Measurements from ENCODE around the gene PPP2R2D.
"Not testable (repeated sequence)": the region's sequence is repeated elsewhere in the genome, so short reads cannot be mapped to it uniquely, and the experiment has no call there.

Gene PPP2R2D

GRCh38 chr10:131916767-131917160, 16.0 kb downstream of the PPP2R2D start:
- Mint-ChIP-seq H3K36me3 (peaks cover 22 to 67% of the 10 kb centered on the region in 2 donors), H3K4me1 (peaks cover 55 to 76% of the 10 kb centered on the region in 2 donors), H3K27ac (peak overlapping the region; percentile 33), H3K9me3 (peaks cover 3 to 12% of the 10 kb centered on the region in 2 donors)
- not testable (repeated sequence) for ATAC-seq (replicated peaks); H3K27me3 Mint-ChIP-seq; H3K4me3 Mint-ChIP-seq; DNase-seq

- ATAC-seq (replicated peaks); DNase-seq; H3K27me3 Mint-ChIP-seq; H3K4me3 Mint-ChIP-seq: not testable (repeated sequence)
- H3K4me1 Mint-ChIP-seq = peaks cover 55 to 78% of the 10 kb centered on the region in 2 donors
- H3K9me3 Mint-ChIP-seq = peaks cover 3 to 12% of the 10 kb centered on the region in 2 donors
- peaks cover 17 to 61% of the 10 kb centered on the region in 2 donors for H3K36me3 Mint-ChIP-seq
- H3K27ac Mint-ChIP-seq = peak overlapping the region; percentile 81
Measured at GRCh38 chr10:131917496-131917895, 16.7 kb downstream of the PPP2R2D start.

GRCh38 chr10:131919461-131919860, 18.7 kb downstream of the PPP2R2D start:
- not testable (repeated sequence) for ATAC-seq (replicated peaks); H3K27me3 Mint-ChIP-seq; DNase-seq; H3K4me3 Mint-ChIP-seq
- peaks cover 16 to 54% of the 10 kb centered on the region in 2 donors for H3K36me3 Mint-ChIP-seq
- H3K4me1 Mint-ChIP-seq = peaks cover 49 to 69% of the 10 kb centered on the region in 2 donors
- H3K27ac Mint-ChIP-seq = peak overlapping the region; percentile 92
- H3K9me3 Mint-ChIP-seq = peaks cover 5 to 17% of the 10 kb centered on the region in 2 donors

- peaks cover 7 to 17% of the 10 kb centered on the region in 2 donors for H3K9me3 Mint-ChIP-seq
- ATAC-seq (replicated peaks) (no peak), DNase-seq (no peak)
- H3K27ac Mint-ChIP-seq = peak overlapping the region; percentile 92
- peaks cover 51 to 71% of the 10 kb centered on the region in 2 donors for H3K4me1 Mint-ChIP-seq
- no peaks in the 10 kb centered on the region for H3K27me3 Mint-ChIP-seq
- no peak overlapping the region for H3K4me3 Mint-ChIP-seq
- H3K36me3 Mint-ChIP-seq = peaks cover 20 to 57% of the 10 kb centered on the region in 2 donors
Measured at GRCh38 chr10:131920151-131920550, 19.3 kb downstream of the PPP2R2D start.

GRCh38 chr10:131920693-131921092, 19.9 kb downstream of the PPP2R2D start:
- Mint-ChIP-seq H3K4me3 (no peak overlapping the region), H3K4me1 (peaks cover 51 to 69% of the 10 kb centered on the region in 2 donors), H3K36me3 (peaks cover 21 to 59% of the 10 kb centered on the region in 2 donors), H3K9me3 (peaks cover 8 to 17% of the 10 kb centered on the region in 2 donors), H3K27me3 (no peaks in the 10 kb centered on the region), H3K27ac (peak overlapping the region; percentile 92)
- peak in 1 of 2 donors; percentile 7 for ATAC-seq (replicated peaks)
- DNase-seq = no peak

- H3K36me3 Mint-ChIP-seq = peaks cover 21 to 61% of the 10 kb centered on the region in 2 donors
- ATAC-seq (replicated peaks) = peak; percentile 84 to 97
- no peaks in the 10 kb centered on the region for H3K27me3 Mint-ChIP-seq
- peaks cover 51 to 64% of the 10 kb centered on the region in 2 donors for H3K4me1 Mint-ChIP-seq
- peak overlapping the region; percentile 11 to 28 for H3K4me3 Mint-ChIP-seq
- H3K27ac Mint-ChIP-seq = peak overlapping the region; percentile 92
- peak; percentile 47 for DNase-seq
- peaks cover 8 to 17% of the 10 kb centered on the region in 2 donors for H3K9me3 Mint-ChIP-seq
Measured at GRCh38 chr10:131921184-131921583, 20.4 kb downstream of the PPP2R2D start.

- no peak overlapping the region for H3K4me3 Mint-ChIP-seq
Measured at GRCh38 chr10:131923038-131923756, 22.4 kb downstream of the PPP2R2D start.

GRCh38 chr10:131925011-131925649, 24.3 kb downstream of the PPP2R2D start:
- Mint-ChIP-seq H3K4me3 (no peak overlapping the region), H3K4me1 (peaks cover 54 to 71% of the 10 kb centered on the region in 2 donors), H3K36me3 (peaks cover 22 to 50% of the 10 kb centered on the region in 2 donors), H3K27ac (no peak overlapping the region), H3K9me3 (peaks cover 4 to 5% of the 10 kb centered on the region in 2 donors), H3K27me3 (no peaks in the 10 kb centered on the region)
- ATAC-seq (replicated peaks) (no peak), DNase-seq (no peak)

More at GRCh38 chr10:131923038-131923756, 22.4 kb downstream of the PPP2R2D start:
- no peak overlapping the region for H3K27ac Mint-ChIP-seq
- DNase-seq = no peak
- ATAC-seq (replicated peaks) = no peak
- H3K9me3 Mint-ChIP-seq = peaks cover 4 to 12% of the 10 kb centered on the region in 2 donors
- peaks cover 54 to 68% of the 10 kb centered on the region in 2 donors for H3K4me1 Mint-ChIP-seq
- H3K27me3 Mint-ChIP-seq = no peaks in the 10 kb centered on the region
- H3K36me3 Mint-ChIP-seq = peaks cover 24 to 62% of the 10 kb centered on the region in 2 donors

GRCh38 chr10:131925716-131926115, 24.9 kb downstream of the PPP2R2D start:
- Mint-ChIP-seq H3K27me3 (no peaks in the 10 kb centered on the region), H3K9me3 (peaks cover 4 to 5% of the 10 kb centered on the region in 2 donors), H3K36me3 (peaks cover 21 to 49% of the 10 kb centered on the region in 2 donors), H3K27ac (peak overlapping the region; percentile 31), H3K4me3 (no peak overlapping the region), H3K4me1 (peaks cover 55 to 71% of the 10 kb centered on the region in 2 donors)
- DNase-seq (no peak), ATAC-seq (replicated peaks) (no peak)

GRCh38 chr10:131926253-131926652, 25.4 kb downstream of the PPP2R2D start:
- Mint-ChIP-seq H3K9me3 (peaks cover 4 to 5% of the 10 kb centered on the region in 2 donors), H3K4me1 (peaks cover 54 to 71% of the 10 kb centered on the region in 2 donors), H3K27me3 (no peaks in the 10 kb centered on the region), H3K4me3 (no peak overlapping the region), H3K36me3 (peaks cover 27 to 48% of the 10 kb centered on the region in 2 donors), H3K27ac (no peak overlapping the region)
- no peak for ATAC-seq (replicated peaks)
- no peak for DNase-seq

GRCh38 chr10:131926743-131927595, 26.2 kb downstream of the PPP2R2D start:
- Mint-ChIP-seq H3K4me1 (peaks cover 54 to 69% of the 10 kb centered on the region in 2 donors), H3K27me3 (no peaks in the 10 kb centered on the region), H3K27ac (peak overlapping the region; percentile 11), H3K4me3 (peak overlapping the region; percentile 9 to 22), H3K36me3 (peaks cover 27 to 44% of the 10 kb centered on the region in 2 donors), H3K9me3 (peaks cover 4 to 5% of the 10 kb centered on the region in 2 donors)
- no peak for ATAC-seq (replicated peaks)
- DNase-seq = no peak

- ATAC-seq (replicated peaks) (peak; percentile 96 to 98), DNase-seq (peak; percentile 81)
- Mint-ChIP-seq H3K9me3 (peaks cover under 1 to 3% of the 10 kb centered on the region in 2 donors), H3K27ac (peak overlapping the region; percentile 80), H3K4me3 (peak overlapping the region; percentile 33 to 68), H3K4me1 (peaks cover 50 to 64% of the 10 kb centered on the region in 2 donors), H3K27me3 (no peaks in the 10 kb centered on the region), H3K36me3 (peaks cover 24 to 38% of the 10 kb centered on the region in 2 donors)
Measured at GRCh38 chr10:131928248-131929095, 27.7 kb downstream of the PPP2R2D start.
